ENCODE measurements around the gene KCNQ5. TPM values are rescaled to one million over a fixed set of nuclear protein-coding genes. Genes with fewer than 3 reads are reported as not detected.

The KCNQ5 gene
- total RNA-seq, 1 experiment from 2014 or later: 9.4 TPM

- CTCF ChIA-PET: no interaction called here
- in situ Hi-C loops (cut with HindIII; ENCODE audit: low pct_unique_long_range_greater_than_20kb, low sequenced_read_pairs): no loop called here
- no peak overlapping the region for H3K27ac ChIP-seq (ENCODE audit: low read length)
Observed at GRCh38 chr6:73204252-73204651, 582.4 kb downstream of the KCNQ5 start.

GRCh38 chr6:73207221-73207837, 585.5 kb downstream of the KCNQ5 start:
- Histone ChIP-seq H3K4me3 (ENCODE audit: low read depth in 2 of 2, low read length in 2 of 2) (no peak overlapping the region), H3K36me3 (ENCODE audit: control insufficient read depth, insufficient read depth, low read length) (no peaks in the 10 kb centered on the region), H3K4me1 (ENCODE audit: control insufficient read depth, insufficient read depth, low read length) (no peaks in the 10 kb centered on the region), H3K27me3 (ENCODE audit: control insufficient read depth, insufficient read depth, low read length) (no peaks in the 10 kb centered on the region), H3K27ac (ENCODE audit: low read length) (no peak overlapping the region), H3K9me3 (ENCODE audit: control insufficient read depth, insufficient read depth, low read depth, low read length) (no peaks in the 10 kb centered on the region)
- ChIA-PET POLR2A (interaction anchor here (0.6 kb wide), 1 partner anchor 403 kb away, joined by 4 read pairs; no protein-coding TSS in a partner anchor), CTCF (no interaction called here)
- no peak for ATAC-seq
- no peak for DNase-seq (ENCODE audit: low read depth, low spot score)
- in situ Hi-C loops (cut with HindIII; ENCODE audit: low pct_unique_long_range_greater_than_20kb, low sequenced_read_pairs): no loop called here
- BruUV-seq (replicated peaks): no TSS peak
- no peak for TF ChIP-seq TCF7L2 (IDR thresholded peaks at IDR 0.05; ENCODE audit: low read depth, low read length)
- no peak for TF ChIP-seq REST (IDR thresholded peaks at IDR 0.05; ENCODE audit: insufficient read depth in 1 of 2, low read depth in 2 of 2, low read length in 1 of 2)
- TF ChIP-seq CTCF (IDR thresholded peaks at IDR 0.05): no peak
- no peak for TF ChIP-seq POLR2AphosphoS5 (IDR thresholded peaks at IDR 0.05; ENCODE audit: low read depth, low read length)
- no peak for TF ChIP-seq SIN3A (IDR thresholded peaks at IDR 0.05; ENCODE audit: borderline replicate concordance, insufficient read depth, low read depth, low read length)
- intact Hi-C loops (cut with micrococcal nuclease; ENCODE audit: unreplicated experiment): no loop called here

More at GRCh38 chr6:73204252-73204651, 582.4 kb downstream of the KCNQ5 start:
- POLR2A ChIA-PET: interaction anchor here (0.6 kb wide), 1 partner anchor 27 kb away, joined by 3 read pairs; no protein-coding TSS in a partner anchor
- no peaks in the 10 kb centered on the region for H3K36me3 ChIP-seq (ENCODE audit: control insufficient read depth, insufficient read depth, low read length)
- H3K4me3 ChIP-seq (ENCODE audit: low read depth in 2 of 2, low read length in 2 of 2): no peak overlapping the region
- H3K4me1 ChIP-seq (ENCODE audit: control insufficient read depth, insufficient read depth, low read length): no peaks in the 10 kb centered on the region
- DNase-seq (ENCODE audit: low read depth, low spot score) (no peak), ATAC-seq (no peak)
- BruUV-seq (replicated peaks): no TSS peak
- H3K27me3 ChIP-seq (ENCODE audit: control insufficient read depth, insufficient read depth, low read length): no peaks in the 10 kb centered on the region
- TF ChIP-seq POLR2AphosphoS5 (IDR thresholded peaks at IDR 0.05; ENCODE audit: low read depth, low read length) (no peak), SIN3A (IDR thresholded peaks at IDR 0.05; ENCODE audit: borderline replicate concordance, insufficient read depth, low read depth, low read length) (no peak), TCF7L2 (IDR thresholded peaks at IDR 0.05; ENCODE audit: low read depth, low read length) (no peak), CTCF (IDR thresholded peaks at IDR 0.05) (no peak), REST (IDR thresholded peaks at IDR 0.05; ENCODE audit: insufficient read depth in 1 of 2, low read depth in 2 of 2, low read length in 1 of 2) (no peak)
- intact Hi-C loops (cut with micrococcal nuclease; ENCODE audit: unreplicated experiment): no loop called here
- no peaks in the 10 kb centered on the region for H3K9me3 ChIP-seq (ENCODE audit: control insufficient read depth, insufficient read depth, low read depth, low read length)

Data from Panc1 (cell line).